Activated T-cell treated with anti-CD3 and anti-CD28 coated beads, Interleukin-2, amount 50 U/mL, for 1 hour (primary cell): ENCODE results near the gene NUBP2.

Source experiments
- DNase-seq: peaks from one replicate; pipeline ENCODE4 v3.0.0-alpha.2; 2020

NUBP2 gene

DNA sequence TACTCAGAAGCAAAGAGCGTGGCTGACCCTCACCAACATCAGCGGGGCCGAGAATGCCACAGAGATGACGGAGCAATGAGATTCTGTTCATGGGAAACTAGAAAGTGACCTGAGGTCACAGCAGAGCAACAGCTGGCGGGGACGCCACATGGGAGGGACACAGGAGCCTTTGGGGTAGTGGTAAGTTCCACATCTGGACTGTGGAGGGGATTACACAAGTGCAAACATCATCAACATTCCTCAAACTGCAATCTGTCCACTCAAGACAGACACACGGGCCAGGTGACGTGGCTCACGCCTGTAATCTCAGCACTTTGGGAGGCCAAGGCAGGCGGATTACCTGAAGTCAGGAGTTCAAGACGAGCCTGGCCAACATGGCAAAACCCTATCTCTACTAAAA, 32.7 kb downstream of the NUBP2 start:
- no peak for DNase-seq

DNA sequence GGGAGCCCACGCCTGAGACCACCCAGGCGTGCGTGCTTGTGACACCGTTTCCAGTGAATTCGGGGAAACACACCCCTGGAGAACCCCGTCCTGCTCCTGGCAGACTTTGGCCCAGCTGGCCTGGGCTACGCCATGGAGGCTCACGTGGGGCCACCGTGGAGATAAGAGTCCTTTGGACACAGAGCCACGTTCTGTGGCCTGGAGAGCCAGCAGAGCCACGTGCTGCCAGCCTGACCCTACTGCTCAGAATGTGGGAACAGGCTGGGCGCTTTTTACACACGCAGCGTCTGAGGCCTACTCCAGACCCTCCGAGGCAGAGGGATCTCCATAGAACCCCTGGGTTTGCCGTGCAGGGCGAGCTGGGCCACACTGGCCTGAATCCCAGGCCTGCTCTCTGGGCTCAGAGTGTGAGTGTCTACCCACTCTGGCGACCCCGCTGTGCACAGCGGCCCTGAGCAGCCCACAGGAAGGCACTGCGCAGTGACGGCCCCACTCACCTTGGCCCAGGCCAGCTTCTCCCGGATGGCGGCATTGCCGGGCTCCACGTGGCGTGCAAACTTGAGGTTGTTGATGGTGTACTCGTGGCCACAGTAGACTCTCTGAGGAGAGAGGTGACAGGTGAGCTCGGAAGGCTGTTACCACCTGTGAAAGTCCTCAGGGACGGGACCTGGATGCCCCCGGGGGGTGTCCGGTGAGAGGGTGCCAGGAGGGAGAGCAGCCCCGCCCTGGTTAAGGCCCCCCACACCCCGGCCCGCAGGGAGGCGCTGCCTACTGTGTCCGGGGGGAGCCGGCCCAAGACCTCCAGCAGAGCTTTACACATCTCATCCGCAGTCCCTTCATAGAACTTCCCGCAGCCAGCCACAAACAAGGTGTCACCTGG, 33.9 kb downstream of the NUBP2 start:
- DNase-seq, result no peak

DNA sequence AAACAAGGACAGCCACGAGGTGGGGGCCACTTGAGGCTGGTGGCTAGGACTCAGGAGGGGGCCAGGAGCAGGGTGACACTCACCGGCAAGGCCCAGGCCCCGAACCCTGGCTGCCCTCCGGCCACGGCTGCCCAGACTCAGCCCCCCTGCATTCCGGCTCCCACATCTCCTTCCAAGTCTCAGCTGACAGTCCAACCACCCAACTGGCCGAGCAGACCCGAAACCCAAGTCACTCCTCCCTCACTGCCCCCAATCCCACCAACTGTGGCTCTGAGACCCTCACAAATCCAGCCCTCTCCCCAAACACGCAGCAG, 34.5 kb downstream of the NUBP2 start:
- no peak for DNase-seq

GRCh38 chr16:1817716-1818115, 35.0 kb downstream of the NUBP2 start:
- no peak for DNase-seq

DNA sequence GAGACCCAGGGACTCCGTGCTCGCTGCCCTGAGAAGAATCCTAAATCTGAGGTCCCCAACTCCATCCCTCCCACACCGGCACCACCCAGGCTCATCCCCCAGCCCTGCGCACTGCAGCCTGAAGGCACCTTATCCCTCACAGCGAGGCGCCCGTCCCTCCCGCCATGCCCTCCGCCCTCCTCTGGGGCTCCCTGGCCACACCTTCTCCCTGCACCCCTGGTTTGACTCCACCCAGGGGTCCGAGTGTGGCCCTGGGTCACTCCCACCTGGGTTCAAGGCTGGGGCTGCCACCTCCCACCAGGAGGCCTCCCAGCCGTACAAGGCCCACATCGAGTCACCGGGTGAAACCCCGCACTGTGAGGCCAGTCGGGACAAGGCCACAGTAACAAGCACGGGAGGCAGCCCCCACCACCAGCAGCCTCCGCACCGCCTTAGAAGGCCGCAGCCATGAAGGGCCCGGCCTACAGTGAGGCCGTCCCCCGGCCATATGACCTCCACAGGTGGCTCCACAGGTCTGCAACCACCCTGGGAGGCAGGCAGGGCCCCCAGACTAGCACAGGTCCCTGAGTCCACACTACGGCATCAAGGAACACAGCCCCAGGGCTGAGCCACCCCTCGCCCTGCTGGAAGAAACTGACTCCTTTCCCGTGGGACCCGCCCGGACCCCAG, 35.6 kb downstream of the NUBP2 start:
- no peak for DNase-seq

GRCh38 chr16:1818873-1819525, 36.2 kb downstream of the NUBP2 start:
- DNase-seq, result no peak

DNA sequence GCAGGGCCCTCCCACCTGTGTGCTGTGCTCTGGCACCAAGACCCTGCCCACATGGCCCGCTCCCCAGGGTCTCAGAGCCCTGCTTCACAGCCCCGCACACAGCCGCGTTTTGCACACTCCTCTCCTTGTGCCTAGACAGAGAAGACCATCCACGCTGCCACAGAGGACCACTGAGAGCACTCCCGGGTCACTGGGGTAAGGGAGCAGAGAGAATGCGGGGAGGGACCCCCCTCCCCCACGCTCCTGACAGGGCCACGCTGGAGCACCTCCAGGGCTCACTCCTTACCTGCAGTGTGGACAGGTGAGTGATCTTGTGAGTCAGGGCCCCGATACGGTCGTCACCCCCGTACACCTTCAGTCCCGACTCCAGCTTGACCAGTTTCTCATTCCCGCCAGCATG, 36.9 kb downstream of the NUBP2 start:
- no peak for DNase-seq

GRCh38 chr16:1820096-1820945, 37.6 kb downstream of the NUBP2 start:
- no peak for DNase-seq

GRCh38 chr16:1820946-1821290, 38.2 kb downstream of the NUBP2 start:
- no peak for DNase-seq

- no peak for DNase-seq
These were observed 39.3 kb downstream of the NUBP2 start for GRCh38 chr16:1821861-1822611.

DNA sequence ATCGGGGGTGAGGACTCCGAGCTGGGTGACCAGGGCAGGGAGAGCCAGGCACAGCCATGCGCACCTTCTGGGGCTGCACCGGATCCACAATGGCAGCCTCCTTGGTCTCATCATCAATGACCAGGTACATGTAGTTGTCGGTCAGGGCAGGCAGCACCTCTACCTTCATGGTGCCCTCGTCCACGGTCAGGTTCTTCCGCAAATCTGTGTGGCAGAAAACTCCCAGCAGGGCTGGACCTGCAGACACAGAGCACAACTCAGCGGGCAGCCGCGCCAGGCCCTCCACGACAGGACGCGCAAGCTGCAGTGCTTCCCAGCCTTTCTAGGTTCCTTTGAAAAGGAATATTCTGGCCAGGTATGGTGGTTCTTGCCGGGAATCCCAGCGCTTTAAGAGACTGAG, 40.0 kb downstream of the NUBP2 start:
- DNase-seq, result no peak

GRCh38 chr16:1823821-1824220, 41.1 kb downstream of the NUBP2 start:
- DNase-seq, result no peak

DNA sequence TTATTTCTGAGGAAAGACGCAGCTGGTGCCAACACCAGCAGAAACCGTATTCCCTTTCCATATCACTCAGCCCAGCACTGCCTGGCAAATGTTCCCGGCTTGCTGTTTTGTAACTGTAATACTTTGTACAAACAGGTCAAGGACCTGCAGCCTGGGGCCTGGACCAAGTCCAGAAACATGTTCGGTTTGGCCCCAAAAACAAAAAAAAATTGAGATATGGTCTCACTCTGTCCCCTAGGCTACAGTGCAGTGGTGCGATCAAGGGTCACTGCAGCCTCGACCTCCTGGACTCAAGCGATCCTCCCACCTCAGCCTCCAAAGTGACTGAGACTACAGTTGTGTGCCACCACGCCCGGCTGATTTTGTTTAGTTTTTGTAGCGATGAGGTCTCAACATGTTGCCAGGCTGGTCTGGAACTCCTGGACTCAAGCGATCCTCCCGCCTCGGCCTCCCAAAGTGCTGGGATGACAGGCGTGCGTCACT, 42.7 kb downstream of the NUBP2 start:
- no peak for DNase-seq

GRCh38 chr16:1825864-1826690, 43.3 kb downstream of the NUBP2 start:
- DNase-seq, result no peak

DNA sequence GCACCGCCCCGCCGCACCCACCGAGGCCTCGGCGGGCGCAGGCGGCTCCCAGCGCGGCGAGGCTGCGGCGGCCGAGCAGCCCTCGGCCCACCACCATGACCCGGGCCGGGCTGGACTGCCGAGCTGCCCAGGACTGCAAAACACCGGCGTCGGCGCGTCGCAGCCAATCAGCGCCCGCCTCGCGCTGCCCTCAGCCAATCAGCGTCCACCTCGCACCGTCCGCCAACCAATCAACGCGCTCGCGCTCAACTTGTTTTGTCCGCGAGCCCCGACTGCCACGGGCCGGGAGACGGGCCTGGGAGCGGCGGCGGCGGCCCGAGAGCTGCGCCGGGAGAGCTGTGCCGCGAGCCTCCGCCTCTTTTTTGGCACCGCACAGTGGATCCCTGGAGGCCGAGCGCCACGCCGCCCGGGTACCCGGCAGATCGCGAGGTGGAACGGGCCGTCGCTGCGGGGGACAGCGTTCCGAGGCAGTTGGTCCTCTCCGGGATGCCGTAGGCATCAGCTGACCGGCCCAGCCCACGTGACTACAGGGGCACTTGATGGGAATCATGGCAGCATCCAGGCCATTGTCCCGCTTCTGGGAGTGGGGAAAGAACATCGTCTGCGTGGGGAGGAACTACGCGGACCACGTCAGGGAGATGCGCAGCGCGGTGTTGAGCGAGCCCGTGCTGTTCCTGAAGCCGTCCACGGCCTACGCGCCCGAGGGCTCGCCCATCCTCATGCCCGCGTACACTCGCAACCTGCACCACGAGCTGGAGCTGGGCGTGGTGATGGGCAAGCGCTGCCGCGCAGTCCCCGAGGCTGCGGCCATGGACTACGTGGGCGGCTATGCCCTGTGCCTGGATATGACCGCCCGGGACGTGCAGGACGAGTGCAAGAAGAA, 44.2 kb downstream of the NUBP2 start, which contains the start of the genes FAHD1 and HAGH:
Gene FAHD1 (plus strand): TSS at position 516 of the 883 bp plus-strand sequence. CDS start 33 bp downstream, at position 549.
Gene HAGH (minus strand): TSS at position 135 of the 883 bp plus-strand sequence. CDS start 38 bp downstream, at position 97.
- peak; percentile 94 for DNase-seq

- DNase-seq, result no peak
These were observed 46.1 kb downstream of the NUBP2 start for GRCh38 chr16:1828645-1829410.

- DNase-seq, result no peak
These were observed 47.5 kb downstream of the NUBP2 start for GRCh38 chr16:1830213-1830612.

- DNase-seq, result no peak
These were observed 48.7 kb downstream of the NUBP2 start for GRCh38 chr16:1831186-1832075.
